Measurements from ENCODE around the gene RHCG. TPM values are rescaled to one million over a fixed set of nuclear protein-coding genes. Genes with fewer than 3 reads are reported as not detected.

Gene RHCG
- total RNA-seq, 4 donors from 2014 or later = 1.5 to 140 (median 8.4) TPM

DNA sequence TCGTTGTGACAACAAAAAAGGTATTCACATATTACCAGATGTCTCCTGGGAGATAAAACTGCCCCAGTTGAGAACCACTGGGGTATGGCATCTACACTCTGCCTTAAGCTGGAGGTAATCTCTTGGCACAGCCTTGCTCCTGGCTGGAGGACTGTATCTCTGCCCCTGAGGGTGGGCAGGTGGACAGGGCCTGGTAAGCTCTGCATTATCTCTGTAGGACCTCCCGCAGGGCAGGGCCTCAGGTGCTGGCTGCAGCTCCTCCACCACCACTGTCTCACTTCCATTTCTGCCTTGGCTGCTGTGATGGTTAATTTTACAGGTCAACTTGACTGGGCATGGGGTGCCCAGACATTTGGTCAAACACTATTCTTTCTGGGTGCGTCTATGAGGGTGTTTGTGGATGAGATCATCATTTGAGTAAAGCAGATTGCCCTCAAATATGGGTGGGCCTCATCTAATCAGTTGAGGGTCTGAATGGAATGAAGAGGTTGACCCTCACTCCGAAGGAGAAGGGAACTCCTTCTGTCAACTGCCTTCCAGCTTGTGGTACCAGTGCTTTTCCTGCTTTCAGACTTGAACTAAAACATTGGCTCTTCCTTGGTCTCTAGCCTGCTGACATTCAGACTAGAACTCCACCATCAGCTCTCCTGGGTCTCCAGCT is 9.8 kb upstream of the RHCG start:
- H3K36me3 ChIP-seq = no peaks in the 10 kb centered on the region
- H3K9me3 ChIP-seq = no peaks in the 10 kb centered on the region
- 67 to 90% methylated on average over 1 to 3 of the region's 4 CpGs for WGBS, 2 donors (ENCODE audit: low coverage in 1 of 2)
- H3K27me3 ChIP-seq = peaks cover 30% of the 10 kb centered on the region
- no peak for ATAC-seq
- H3K27ac ChIP-seq = no peak overlapping the region
- H3K4me1 ChIP-seq = no peaks in the 10 kb centered on the region
- no peak for TF ChIP-seq EP300 (IDR thresholded peaks at IDR 0.05)
- TF ChIP-seq, protein P1, sequence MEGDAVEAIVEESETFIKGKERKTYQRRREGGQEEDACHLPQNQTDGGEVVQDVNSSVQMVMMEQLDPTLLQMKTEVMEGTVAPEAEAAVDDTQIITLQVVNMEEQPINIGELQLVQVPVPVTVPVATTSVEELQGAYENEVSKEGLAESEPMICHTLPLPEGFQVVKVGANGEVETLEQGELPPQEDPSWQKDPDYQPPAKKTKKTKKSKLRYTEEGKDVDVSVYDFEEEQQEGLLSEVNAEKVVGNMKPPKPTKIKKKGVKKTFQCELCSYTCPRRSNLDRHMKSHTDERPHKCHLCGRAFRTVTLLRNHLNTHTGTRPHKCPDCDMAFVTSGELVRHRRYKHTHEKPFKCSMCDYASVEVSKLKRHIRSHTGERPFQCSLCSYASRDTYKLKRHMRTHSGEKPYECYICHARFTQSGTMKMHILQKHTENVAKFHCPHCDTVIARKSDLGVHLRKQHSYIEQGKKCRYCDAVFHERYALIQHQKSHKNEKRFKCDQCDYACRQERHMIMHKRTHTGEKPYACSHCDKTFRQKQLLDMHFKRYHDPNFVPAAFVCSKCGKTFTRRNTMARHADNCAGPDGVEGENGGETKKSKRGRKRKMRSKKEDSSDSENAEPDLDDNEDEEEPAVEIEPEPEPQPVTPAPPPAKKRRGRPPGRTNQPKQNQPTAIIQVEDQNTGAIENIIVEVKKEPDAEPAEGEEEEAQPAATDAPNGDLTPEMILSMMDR (IDR thresholded peaks at IDR 0.05) = no peak
- TF ChIP-seq POLR2AphosphoS5 (IDR thresholded peaks at IDR 0.05) = no peak
- no peak for TF ChIP-seq POLR2A (IDR thresholded peaks at IDR 0.05)
- no peak overlapping the region for H3K4me3 ChIP-seq

DNA sequence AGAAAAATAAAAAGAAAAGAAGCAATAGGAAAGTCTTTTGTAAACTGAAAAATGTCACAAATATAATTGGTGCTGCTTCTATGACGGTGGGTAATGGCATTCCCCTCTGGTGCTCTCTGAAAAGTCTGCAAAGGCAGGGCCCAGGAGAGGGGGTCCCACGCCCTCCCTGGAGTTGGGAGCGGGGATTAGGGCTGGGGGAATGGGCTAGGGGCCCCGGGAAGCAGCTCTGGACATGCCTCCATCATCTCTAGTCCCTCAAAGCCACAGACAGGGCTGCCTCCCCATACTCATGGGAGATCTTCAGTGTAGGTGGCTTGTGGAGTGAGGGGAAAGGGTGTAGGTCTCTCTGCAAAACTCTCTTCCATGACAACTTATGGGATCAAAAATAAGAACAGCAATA is 7.8 kb upstream of the RHCG start:
- ATAC-seq = no peak
- Histone ChIP-seq H3K27me3 (peaks cover 49% of the 10 kb centered on the region), H3K4me1 (no peaks in the 10 kb centered on the region), H3K4me3 (no peak overlapping the region), H3K27ac (no peak overlapping the region), H3K36me3 (no peaks in the 10 kb centered on the region), H3K9me3 (no peaks in the 10 kb centered on the region)
- TF ChIP-seq POLR2A (IDR thresholded peaks at IDR 0.05) = no peak
- TF ChIP-seq, protein P1 (IDR thresholded peaks at IDR 0.05) = no peak
- no peak for TF ChIP-seq POLR2AphosphoS5 (IDR thresholded peaks at IDR 0.05)
- TF ChIP-seq EP300 (IDR thresholded peaks at IDR 0.05) = no peak
- WGBS, 2 donors (ENCODE audit: low coverage in 1 of 2) = 57 to 63% methylated on average over 1 to 3 of the region's 4 CpGs

DNA sequence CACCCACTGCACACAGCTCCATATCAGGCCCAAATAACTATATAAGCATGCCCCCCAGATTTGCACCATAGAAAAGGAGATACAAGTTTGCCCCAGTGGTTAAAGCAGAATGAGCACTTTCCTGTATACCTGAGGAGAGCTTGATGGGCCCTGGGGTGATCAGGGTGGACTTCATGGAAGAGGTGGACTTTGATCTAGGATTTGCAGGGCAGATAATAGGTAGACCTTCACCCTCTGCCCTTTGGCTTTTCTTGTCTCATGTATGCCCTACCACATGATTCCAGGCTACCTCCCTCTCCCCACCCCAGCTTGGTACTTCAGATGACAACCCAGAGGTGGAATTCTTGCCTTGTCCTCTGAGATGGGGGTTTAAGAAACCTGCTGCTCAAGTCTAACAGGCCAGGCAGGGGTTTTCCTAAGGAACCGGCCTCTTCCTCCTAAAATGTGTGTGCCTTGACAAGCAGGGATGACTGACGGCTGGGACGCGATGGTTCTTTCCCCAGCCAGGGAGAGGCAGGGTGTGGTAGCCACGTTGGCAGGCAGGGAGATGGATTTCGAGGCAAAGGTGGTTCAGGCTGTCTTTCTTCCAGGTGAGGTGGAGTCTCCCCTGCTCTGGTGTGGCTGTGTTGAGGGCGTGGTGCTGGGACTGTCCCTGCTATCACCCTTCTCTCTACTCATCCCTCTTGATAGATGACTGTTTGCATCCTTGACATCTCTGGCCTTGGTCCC is 6.6 kb upstream of the RHCG start:
- Histone ChIP-seq H3K27me3 (peaks cover 61% of the 10 kb centered on the region), H3K9me3 (no peaks in the 10 kb centered on the region), H3K4me3 (no peak overlapping the region), H3K4me1 (no peaks in the 10 kb centered on the region), H3K27ac (no peak overlapping the region), H3K36me3 (no peaks in the 10 kb centered on the region)
- ATAC-seq = no peak
- TF ChIP-seq EP300 (IDR thresholded peaks at IDR 0.05) (no peak), POLR2AphosphoS5 (IDR thresholded peaks at IDR 0.05) (no peak), POLR2A (IDR thresholded peaks at IDR 0.05) (no peak)
- TF ChIP-seq, protein P1 (IDR thresholded peaks at IDR 0.05) = no peak
- no CpG with 5 or more reads among the region's 7 CpGs for WGBS, 2 donors (ENCODE audit: low coverage in 1 of 2)

DNA sequence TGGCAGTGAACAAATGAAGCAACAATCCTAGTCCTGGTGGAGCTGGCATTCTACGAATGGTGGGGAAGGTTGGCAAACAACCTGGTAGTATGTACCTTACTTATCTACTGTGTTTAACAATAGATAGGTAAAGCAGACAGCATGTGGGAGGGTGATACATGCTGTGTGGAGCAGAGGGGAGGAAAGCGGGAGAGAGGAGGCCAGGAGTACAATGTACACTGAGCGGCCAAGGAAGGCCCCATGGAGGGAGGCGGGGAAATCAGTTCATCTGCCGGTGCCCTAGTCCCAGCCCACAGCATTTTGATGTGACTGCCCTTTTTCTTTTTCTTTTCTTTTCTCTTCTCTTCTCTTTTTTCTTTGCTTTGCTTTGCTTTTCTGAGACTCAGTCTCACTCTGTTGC is 5.3 kb upstream of the RHCG start:
- Histone ChIP-seq H3K27ac (no peak overlapping the region), H3K4me1 (peaks cover 0 to under 1% (median 0%) of the 10 kb centered on the region in 3 donors), H3K9me3 (no peaks in the 10 kb centered on the region), H3K4me3 (no peak overlapping the region), H3K27me3 (peaks cover 75% of the 10 kb centered on the region), H3K36me3 (no peaks in the 10 kb centered on the region)
- 86 to 87% methylated on average over 5 of the region's 5 CpGs for WGBS, 2 donors (ENCODE audit: low coverage in 1 of 2)
- ATAC-seq = no peak
- TF ChIP-seq POLR2A (IDR thresholded peaks at IDR 0.05) = no peak
- no peak for TF ChIP-seq POLR2AphosphoS5 (IDR thresholded peaks at IDR 0.05)
- no peak for TF ChIP-seq EP300 (IDR thresholded peaks at IDR 0.05)
- TF ChIP-seq, protein P1 (IDR thresholded peaks at IDR 0.05) = no peak
